Activated CD4-positive, alpha-beta T cell treated with anti-CD3 and anti-CD28 coated beads for 4 hours (primary cell): ENCODE measurements around the gene C2orf68.
"Not testable (repeated sequence)": the region's sequence is repeated elsewhere in the genome, so short reads cannot be mapped to it uniquely, and the experiment has no call there.

Experiments
- DNase-seq, 2 donors: peaks; one replicate each; pipeline ENCODE4 v3.0.0-alpha.2; 2020

The C2orf68 gene

GRCh38 chr2:85628658-85629057 lies 16.8 kb upstream of the C2orf68 start:
- DNase-seq = no peak

GRCh38 chr2:85623991-85624390 lies 12.1 kb upstream of the C2orf68 start:
- no peak for DNase-seq

GRCh38 chr2:85621338-85621737 lies 9.5 kb upstream of the C2orf68 start:
- DNase-seq = no peak

GRCh38 chr2:85619617-85620016 lies 7.8 kb upstream of the C2orf68 start:
- no peak for DNase-seq

GRCh38 chr2:85617723-85618122 lies 5.9 kb upstream of the C2orf68 start:
- not testable (repeated sequence) for DNase-seq

- no peak for DNase-seq
These were observed 3.5 kb upstream of the C2orf68 start for GRCh38 chr2:85615413-85615728.

- not testable (repeated sequence) for DNase-seq
These were observed 2.9 kb upstream of the C2orf68 start for GRCh38 chr2:85614757-85615156.

- DNase-seq = no peak
These were observed 2.0 kb upstream of the C2orf68 start for GRCh38 chr2:85613717-85614515.

GRCh38 chr2:85611217-85611704 lies 605 bp downstream of the C2orf68 start:
- DNase-seq = no peak

- DNase-seq = no peak
These were observed 4.3 kb downstream of the C2orf68 start for GRCh38 chr2:85607268-85608215.

- no peak for DNase-seq
These were observed 5.8 kb downstream of the C2orf68 start for GRCh38 chr2:85606116-85606455.

GRCh38 chr2:85605406-85606115 lies 6.3 kb downstream of the C2orf68 start:
- DNase-seq = no peak

GRCh38 chr2:85604568-85605339 lies 7.1 kb downstream of the C2orf68 start:
- DNase-seq = no peak

- not testable (repeated sequence) for DNase-seq
These were observed 7.8 kb downstream of the C2orf68 start for GRCh38 chr2:85604133-85604444.

GRCh38 chr2:85602476-85603234 lies 9.2 kb downstream of the C2orf68 start, which contains the start of gene TMEM150A:
TSS of gene TMEM150A (minus strand) at chr2:85602698. CDS start at chr2:85601948, 750 bp downstream.
- peak; percentile 83 to 84 for DNase-seq

- DNase-seq = no peak
These were observed 9.9 kb downstream of the C2orf68 start for GRCh38 chr2:85601771-85602475.

GRCh38 chr2:85600951-85601770 lies 10.7 kb downstream of the C2orf68 start:
- DNase-seq = no peak

GRCh38 chr2:85600235-85600575 lies 11.7 kb downstream of the C2orf68 start:
- DNase-seq = no peak

- DNase-seq = no peak
These were observed 12.2 kb downstream of the C2orf68 start for GRCh38 chr2:85599468-85600234.
